A549 (cell line): Measurements from ENCODE around the gene COG3. TPM values are rescaled to one million over a fixed set of nuclear protein-coding genes. Genes with fewer than 3 reads are reported as not detected.

Experiments
- ATAC-seq, 2 experiments: fragments of 200-7000 bp in 1 of 2; fragments of >200 bp in 1 of 2; cut with Nextera tagmentation in 1 of 2; cut with Tn5 transposase in 1 of 2; 3 replicates each; pipeline versions ENCODE4 v1.8.0 to v1.9.1; 2018 to 2020; ENCODE audit warnings: mild to moderate bottlenecking in 1 of 2, moderate library complexity in 1 of 2
- CTCF ChIA-PET: fragments of 300-600 bp; sonication (Branson Sonifier 250); formaldehyde crosslinking; extraction: SDS; loops from one replicate; lab custom pipeline; 2021; ENCODE audit warnings: antibody characterized with exemption, inconsistent platforms; lab: Yijun Ruan, JAX
- POLR2A ChIA-PET: fragments of 350-600 bp; formaldehyde crosslinking; extraction: SDS; loops from one replicate; lab custom pipeline; 2021; ENCODE audit warnings: antibody characterized with exemption, inconsistent platforms; lab: Yijun Ruan, JAX
- DNase-seq, 2 experiments: peaks; one replicate each; pipeline versions ENCODE4 v3.0.0 to v3.0.0-alpha.2; 2011 to 2016; ENCODE audit warnings: low read depth in 1 of 2, low spot score in 1 of 2
- FAIRE-seq: peaks from 2 replicates; lab custom pipeline; 2011; peaks lifted over from hg19 to GRCh38; lab: Jason Lieb, UNC
- H3K27ac ChIP-seq, 2 experiments: fragments of >200 bp; sonication (Bioruptor Twin); formaldehyde crosslinking; 3 replicates each; pipeline ENCODE4 v1.5.1; 2016 to 2017
- H3K4me1 ChIP-seq: fragments of >200 bp; sonication (Bioruptor Twin); formaldehyde crosslinking; 3 replicates; pipeline ENCODE4 v1.6.1; 2016
- H3K4me2 ChIP-seq: fragments of >200 bp; sonication (Bioruptor Twin); formaldehyde crosslinking; 3 replicates; pipeline ENCODE4 v1.6.1; 2016
- H3K4me3 ChIP-seq: fragments of >200 bp; sonication (Bioruptor Twin); formaldehyde crosslinking; 3 replicates; pipeline ENCODE4 v1.5.1; 2016
- H3K9me3 ChIP-seq: fragments of >200 bp; sonication (Bioruptor Twin); formaldehyde crosslinking; 3 replicates; pipeline ENCODE4 v1.6.1; 2016
- BCL3 ChIP-seq: fragments of >200 bp; sonication (Bioruptor Twin); formaldehyde crosslinking; IDR thresholded peaks from 3 replicates; pipeline ENCODE4 v1.6.1; 2016
- CBX8 ChIP-seq: fragments of 200-600 bp; sonication (generic); IDR thresholded peaks from 2 replicates; pipeline ENCODE4 v1.6.1; 2016
- CHD4 ChIP-seq: fragments of 200-600 bp; sonication (generic); IDR thresholded peaks from 2 replicates; pipeline ENCODE4 v1.6.1; 2016; ENCODE audit warnings: antibody characterized with exemption, mild to moderate bottlenecking, borderline replicate concordance
- FOXS1 ChIP-seq: fragments of 250-450 bp; sonication (Bioruptor Pico); IDR thresholded peaks from 2 replicates; pipeline ENCODE4 v1.5.0; 2020; ENCODE audit warnings: mild to moderate bottlenecking, moderate library complexity
- JUN ChIP-seq, 2 experiments: fragments of >200 bp; sonication (Bioruptor Twin); formaldehyde crosslinking; IDR thresholded peaks; 2 replicates in 1 of 2; 3 replicates in 1 of 2; pipeline ENCODE4 v1.6.1; 2016 to 2017
- NFE2L2 ChIP-seq: fragments of 150-350 bp; conservative IDR thresholded peaks from 2 replicates; pipeline ENCODE4 v1.6.1; 2014; ENCODE audit warnings: low read length
- PHF8 ChIP-seq: fragments of 200-600 bp; sonication (generic); IDR thresholded peaks from 2 replicates; pipeline ENCODE4 v1.6.1; 2016; ENCODE audit warnings: low read depth, mild to moderate bottlenecking, antibody characterized with exemption, moderate library complexity, borderline replicate concordance
- POLR2A ChIP-seq: IDR thresholded peaks from 2 replicates; pipeline ENCODE4 v1.6.1; 2012; ENCODE audit warnings: mild to moderate bottlenecking, low read length
- RAD21 ChIP-seq, 2 experiments: fragments of >200 bp in 1 of 2; sonication (Bioruptor Twin) in 1 of 2; formaldehyde crosslinking in 1 of 2; IDR thresholded peaks in 1 of 2; conservative IDR thresholded peaks in 1 of 2; 2 replicates in 1 of 2; 3 replicates in 1 of 2; pipeline ENCODE4 v1.6.1; 2012 to 2018; ENCODE audit warnings: inconsistent platforms in 1 of 2
- RARB ChIP-seq: fragments of 250-450 bp; sonication (Bioruptor Pico); IDR thresholded peaks from 2 replicates; pipeline ENCODE4 v1.8.0; 2021; ENCODE audit warnings: mild to moderate bottlenecking, moderate library complexity
- REST ChIP-seq: fragments of 200-600 bp; sonication (generic); IDR thresholded peaks from 2 replicates; pipeline ENCODE4 v1.6.1; 2016; ENCODE audit warnings: antibody characterized with exemption, mild to moderate bottlenecking, moderate library complexity
- RFX5 ChIP-seq: fragments of 450-650 bp; IDR thresholded peaks from 2 replicates; pipeline ENCODE4 v1.7.1; 2014; ENCODE audit warnings: antibody characterized with exemption, mild to moderate bottlenecking, moderate library complexity
- RNF2 ChIP-seq: fragments of 200-600 bp; sonication (generic); IDR thresholded peaks from 2 replicates; pipeline ENCODE4 v1.6.1; 2016; ENCODE audit warnings: low read depth, mild to moderate bottlenecking, antibody characterized with exemption, moderate library complexity, borderline replicate concordance
- SREBF2 ChIP-seq: fragments of 450-650 bp; IDR thresholded peaks from 2 replicates; pipeline ENCODE4 v1.6.1; 2014; ENCODE audit warnings: mild to moderate bottlenecking, moderate library complexity
- ZSCAN20 ChIP-seq: fragments of 250-450 bp; sonication (Bioruptor Pico); IDR thresholded peaks from 2 replicates; pipeline ENCODE4 v1.8.0; 2022; ENCODE audit warnings: mild to moderate bottlenecking, moderate library complexity
- WGBS: methylation state at CpG from one replicate; pipeline ENCODE4 v1.1.6; 2017; ENCODE audit errors: missing lambda C conversion rate; 5-methylcytosine and 5-hydroxymethylcytosine counted together
- polyA minus RNA-seq: library from RNA; depleted of rRNA, polyadenylated mRNA; stranded (reverse); fragments of >200 nt; gene quantifications from 2 replicates; pipeline ENCODE4 v1.2.3, GENCODE V29; 2011; rRNA and poly(A)+ RNA removed
- polyA plus RNA-seq, 4 experiments: library from polyadenylated mRNA; depleted of rRNA in 3 of 4; stranded (reverse); fragments of >200 nt; fragmentation: RNase III in 1 of 4; extraction: RNeasy Plus Mini Kit Qiagen cat#74134 plus additional on column Dnase treatment in 1 of 4; gene quantifications; 2 replicates in 3 of 4; 3 replicates in 1 of 4; pipeline ENCODE4 v1.2.3, GENCODE V29; 2011 to 2017
- TF ChIP-seq, protein P1 (sequence below): IDR thresholded peaks from 2 replicates; pipeline ENCODE4 v1.6.1; 2012; ENCODE audit warnings: low read depth, borderline replicate concordance
- TF ChIP-seq, protein P2 (sequence below): IDR thresholded peaks from 2 replicates; pipeline ENCODE4 v1.6.1; 2012

Gene COG3
- 20.0 and 23.3 TPM in 2 replicates for polyA plus RNA-seq (2011; rRNA removed)
- polyA plus RNA-seq (2012; cell fraction: cytosol; rRNA removed): 12.9 and 13.6 TPM in 2 replicates
- polyA plus RNA-seq (2012; cell fraction: nucleus; rRNA removed): 17.9 and 18.4 TPM in 2 replicates
- 8.2 to 9.1 TPM (median 9.0 TPM) in 3 replicates for polyA plus RNA-seq (2017; fragmentation: RNase III; extraction: RNeasy Plus Mini Kit Qiagen cat#74134 plus additional on column Dnase treatment)
- polyA minus RNA-seq: 10.6 and 10.7 TPM in 2 replicates

DNA sequence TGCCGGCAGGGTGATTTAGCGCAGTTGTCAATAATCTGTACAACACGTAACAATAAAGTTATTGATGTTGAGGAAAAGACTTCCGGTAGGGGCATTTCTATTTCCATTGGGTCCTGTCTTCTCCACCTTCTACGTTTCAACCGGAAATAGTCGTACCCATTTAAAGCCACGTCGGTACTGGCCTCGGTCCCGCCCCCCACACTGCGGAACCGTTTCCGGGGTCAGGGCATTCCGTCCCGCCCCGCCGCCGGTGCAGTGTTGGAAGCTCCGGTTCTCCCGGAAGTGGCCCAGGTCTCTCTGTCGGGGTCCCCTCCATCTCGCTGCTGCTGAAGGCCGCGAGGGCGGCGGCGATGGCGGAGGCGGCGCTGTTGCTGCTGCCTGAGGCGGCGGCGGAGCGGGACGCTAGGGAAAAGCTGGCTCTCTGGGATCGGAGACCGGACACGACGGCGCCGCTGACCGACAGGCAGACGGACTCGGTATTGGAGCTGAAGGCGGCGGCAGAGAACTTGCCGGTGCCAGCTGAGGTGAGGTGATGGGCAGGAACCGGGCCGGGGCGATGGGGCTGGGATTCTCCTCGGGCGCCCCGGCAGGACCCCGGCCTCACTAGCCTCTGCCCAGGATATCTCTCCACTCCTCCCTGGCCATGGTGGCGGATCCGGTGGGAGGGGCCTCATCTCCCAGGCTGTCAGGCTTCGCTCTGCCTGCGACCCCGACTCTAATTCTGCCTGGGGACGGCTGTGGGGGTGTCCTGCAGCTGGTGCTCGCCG is at the start of gene COG3:
TSS of gene COG3 (plus strand) at position 253 of the 767 bp plus-strand sequence. CDS start at position 351, 98 bp downstream.
- H3K9me3 ChIP-seq: no peaks in the 10 kb centered on the region
- POLR2A ChIA-PET: interaction anchor here (1.4 kb wide), 1 partner anchor 47 kb away, joined by 15 read pairs; the partner anchor contains the start of gene SLC25A30
- ATAC-seq: peak; percentile 99
- FAIRE-seq: no peak
- CTCF ChIA-PET: interaction anchor here (0.9 kb wide), 2 partner anchors 52 to 96 kb away, joined by 3 read pairs; no protein-coding TSS in a partner anchor
- TF ChIP-seq, protein P1, sequence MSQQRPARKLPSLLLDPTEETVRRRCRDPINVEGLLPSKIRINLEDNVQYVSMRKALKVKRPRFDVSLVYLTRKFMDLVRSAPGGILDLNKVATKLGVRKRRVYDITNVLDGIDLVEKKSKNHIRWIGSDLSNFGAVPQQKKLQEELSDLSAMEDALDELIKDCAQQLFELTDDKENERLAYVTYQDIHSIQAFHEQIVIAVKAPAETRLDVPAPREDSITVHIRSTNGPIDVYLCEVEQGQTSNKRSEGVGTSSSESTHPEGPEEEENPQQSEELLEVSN: 0 out of 2 replicates have a peak, but pooled peaks have one; percentile 6
- no peak for TF ChIP-seq SREBF2
- TF ChIP-seq JUN (IDR thresholded peaks at IDR 0.05): peak in 1 of 2 experiments; percentile 61; a peak in 1 of 5 replicates
- TF ChIP-seq RFX5: no peak
- TF ChIP-seq, protein P2, sequence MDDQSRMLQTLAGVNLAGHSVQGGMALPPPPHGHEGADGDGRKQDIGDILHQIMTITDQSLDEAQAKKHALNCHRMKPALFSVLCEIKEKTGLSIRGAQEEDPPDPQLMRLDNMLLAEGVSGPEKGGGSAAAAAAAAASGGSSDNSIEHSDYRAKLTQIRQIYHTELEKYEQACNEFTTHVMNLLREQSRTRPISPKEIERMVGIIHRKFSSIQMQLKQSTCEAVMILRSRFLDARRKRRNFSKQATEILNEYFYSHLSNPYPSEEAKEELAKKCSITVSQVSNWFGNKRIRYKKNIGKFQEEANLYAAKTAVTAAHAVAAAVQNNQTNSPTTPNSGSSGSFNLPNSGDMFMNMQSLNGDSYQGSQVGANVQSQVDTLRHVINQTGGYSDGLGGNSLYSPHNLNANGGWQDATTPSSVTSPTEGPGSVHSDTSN: no peak
- no peak for TF ChIP-seq CHD4
- no peak for TF ChIP-seq RARB (CRISPR knock-in tag)
- no peak for TF ChIP-seq RNF2
- TF ChIP-seq FOXS1 (CRISPR knock-in tag): no peak
- no peak for TF ChIP-seq NFE2L2
- TF ChIP-seq REST: no peak
- no peak for TF ChIP-seq ZSCAN20
- no peak for TF ChIP-seq CBX8
- TF ChIP-seq RAD21 (conservative IDR thresholded peaks at IDR 0.05 in 1 of 2, IDR thresholded peaks at IDR 0.05 in 1 of 2): no peak
- TF ChIP-seq POLR2A: peak; percentile 54
- TF ChIP-seq BCL3: 0 out of 3 replicates have a peak, but pooled peaks have one; percentile 45
- TF ChIP-seq PHF8: peak; percentile 87
- TF ChIP-seq, all 56 proteins: peak for 5
- Histone ChIP-seq H3K4me1 (peaks cover 8% of the 10 kb centered on the region; the same call in 1 of the 3 replicates), H3K4me3 (peak within 1 kb of the TSS; percentile 90), H3K27ac (peak within 1 kb of the TSS; percentile 91 to 100), H3K4me2 (peak within 1 kb of the TSS; percentile 86)
- peak; percentile 94 for DNase-seq
- under 1% methylated on average over 15 of the region's 63 CpGs for WGBS
